Measurements from ENCODE around the gene DEFB113. TPM values are rescaled to one million over a fixed set of nuclear protein-coding genes. Genes with fewer than 3 reads are reported as not detected.

The DEFB113 gene
- total and polyA plus RNA-seq, 10 of the 15 experiments (the other 5 are each of a cell fraction or from before 2014, with no cell fraction given): not detected

GRCh38 chr6:49950415-49950751 is 19.0 kb downstream of the DEFB113 start (continued):
- TF ChIP-seq ZBTB33 (IDR thresholded peaks at IDR 0.05): no peak

- Histone ChIP-seq H3K27ac (ENCODE audit: control insufficient read depth, insufficient read depth) (no peak overlapping the region), H3K36me3 (ENCODE audit: control insufficient read depth in 2 of 2, insufficient read depth in 2 of 2, low read length in 1 of 2) (no peaks in the 10 kb centered on the region), H4K20me1 (ENCODE audit: control insufficient read depth, insufficient read depth) (no peaks in the 10 kb centered on the region), H3K4me3 (no peak overlapping the region), H3K9me3 (replicated peaks; ENCODE audit: control insufficient read depth, insufficient read depth, low read length) (no peaks in the 10 kb centered on the region), H3K9ac (ENCODE audit: control insufficient read depth, insufficient read depth, low read length) (no peak overlapping the region), H3K4me1 (ENCODE audit: control insufficient read depth, insufficient read depth, low read length) (no peaks in the 10 kb centered on the region), H3K4me2 (ENCODE audit: control insufficient read depth, insufficient read depth) (no peak overlapping the region), H3K27me3 (replicated peaks in 1 of 2; ENCODE audit: control insufficient read depth in 2 of 2, insufficient read depth in 2 of 2, low read length in 1 of 2) (no peaks in the 10 kb centered on the region), H3K79me2 (ENCODE audit: control insufficient read depth, insufficient read depth, low read length) (no peaks in the 10 kb centered on the region), H2AFZ (ENCODE audit: control insufficient read depth, low read depth, low read length) (no peak overlapping the region)
- no TSS peak for BruUV-seq (replicated peaks)
- FAIRE-seq (no peak), ATAC-seq (no peak), DNase-seq (ENCODE audit: low read depth, low spot score) (no peak)
- 15% methylated on average over 4 of the region's 4 CpGs for WGBS (ENCODE audit: insufficient coverage, insufficient replicate concordance, low lambda C conversion rate, missing lambda C conversion rate)
- intact Hi-C loops (cut with micrococcal nuclease; ENCODE audit: unreplicated experiment): no loop called here
- POLR2A ChIA-PET: no interaction called here
- CTCF ChIA-PET: interaction anchor here (0.6 to 1.4 kb wide), 2 partner anchors 8 to 12 kb away, joined by 3 read pairs; no protein-coding TSS in a partner anchor
- TF ChIP-seq ZNF384 (IDR thresholded peaks at IDR 0.05; ENCODE audit: borderline replicate concordance, low read depth, low read length) (no peak), KDM1A (IDR thresholded peaks at IDR 0.05; ENCODE audit: borderline replicate concordance) (no peak), HDAC6 (IDR thresholded peaks at IDR 0.05; ENCODE audit: unreplicated experiment) (no peak), SPI1 (IDR thresholded peaks at IDR 0.05; ENCODE audit: borderline replicate concordance, insufficient read depth, low read depth, low read length) (no peak), SRF (IDR thresholded peaks at IDR 0.05; ENCODE audit: low read depth in 2 of 2, low read length in 2 of 2) (no peak)
- SMC1A ChIA-PET (ENCODE audit: uncharacterized antibody, unreplicated experiment): no interaction called here
- in situ Hi-C loops (cut with MboI): no loop called here
- RAD21 ChIA-PET (ENCODE audit: unreplicated experiment): no interaction called here
Observed at GRCh38 chr6:49949062-49949461, 20.4 kb downstream of the DEFB113 start.

Measured in GM12878 (cell line).